PC-9 (cell line): ENCODE measurements around the gene CNTNAP5. TPM values are rescaled to one million over a fixed set of nuclear protein-coding genes. Genes with fewer than 3 reads are reported as not detected.

Experiments
- BruUV-seq: library from RNA; stranded (reverse); fragments of 400-500 nt; replicated peaks from 2 replicates; lab custom pipeline; 2021; lab: Mats Ljungman, UMichigan
- CTCF ChIA-PET: fragments of 300-600 bp; sonication (Branson Sonifier 250); formaldehyde crosslinking; loops from one replicate; lab custom pipeline; 2022; ENCODE audit warnings: antibody characterized with exemption; lab: Charles Lee
- POLR2A ChIA-PET: fragments of 300-600 bp; sonication (Branson Sonifier 250); formaldehyde crosslinking; loops from one replicate; lab custom pipeline; 2022; ENCODE audit warnings: antibody characterized with exemption; ENCODE audit not compliant: unreplicated experiment; lab: Charles Lee
- DNase-seq, 2 experiments: peaks; one replicate each; pipeline versions ENCODE4 v3.0.0 to v3.0.0-alpha.2; 2015 to 2022; ENCODE audit warnings: mixed read lengths in 1 of 2
- H2AFZ ChIP-seq: fragments of 200-600 bp; sonication (generic); 2 replicates; pipeline ENCODE4 v1.8.1; 2017; ENCODE audit warnings: antibody characterized with exemption
- H3F3A ChIP-seq: fragments of 200-600 bp; sonication (generic); 2 replicates; pipeline ENCODE4 v1.8.1; 2017; ENCODE audit warnings: antibody characterized with exemption, mild to moderate bottlenecking, low read depth; ENCODE audit not compliant: insufficient read depth
- H3K27ac ChIP-seq: fragments of 200-600 bp; sonication (generic); 2 replicates; pipeline ENCODE4 v1.6.1; 2016; ENCODE audit warnings: mixed run types
- H3K27me3 ChIP-seq: fragments of 200-600 bp; sonication (generic); 2 replicates; pipeline ENCODE4 v1.6.1; 2016; ENCODE audit warnings: low read depth, mixed run types; ENCODE audit not compliant: insufficient read depth
- H3K36me3 ChIP-seq: fragments of 200-600 bp; sonication (generic); 2 replicates; pipeline ENCODE4 v1.6.1; 2016; ENCODE audit warnings: low read depth, mixed run types
- H3K4me1 ChIP-seq: fragments of 200-600 bp; sonication (generic); replicated peaks from 2 replicates; pipeline ENCODE4 v1.6.1; 2016; ENCODE audit warnings: mixed run types; ENCODE audit not compliant: insufficient read depth
- H3K4me2 ChIP-seq: fragments of 200-600 bp; sonication (generic); 2 replicates; pipeline ENCODE4 v1.6.1; 2017; ENCODE audit warnings: mixed run types
- H3K4me3 ChIP-seq: fragments of 200-600 bp; sonication (generic); 2 replicates; pipeline ENCODE4 v1.6.1; 2016; ENCODE audit warnings: mixed run types
- H3K79me2 ChIP-seq: fragments of 200-600 bp; sonication (generic); 2 replicates; pipeline ENCODE4 v1.6.1; 2017; ENCODE audit warnings: low read depth, mixed run types
- H3K9me2 ChIP-seq: fragments of 200-600 bp; sonication (generic); 2 replicates; pipeline ENCODE4 v1.8.1; 2017; ENCODE audit warnings: mild to moderate bottlenecking; ENCODE audit not compliant: insufficient read depth
- H3K9me3 ChIP-seq: fragments of 200-600 bp; sonication (generic); 2 replicates; pipeline ENCODE4 v1.8.1; 2016; ENCODE audit warnings: low read depth; ENCODE audit not compliant: insufficient read depth
- H4K20me1 ChIP-seq: fragments of 200-600 bp; sonication (generic); 2 replicates; pipeline ENCODE4 v1.8.1; 2017; ENCODE audit not compliant: insufficient read depth
- EZH2 ChIP-seq: fragments of 200-600 bp; sonication (generic); IDR thresholded peaks from 2 replicates; pipeline ENCODE4 v1.8.0; 2017; ENCODE audit warnings: antibody characterized with exemption, low read depth
- intact Hi-C: fragments of 100-400 bp; cut with micrococcal nuclease; formaldehyde crosslinking; loops from one replicate; pipeline ENCODE4 v1.10.0; 2022; ENCODE audit not compliant: unreplicated experiment
- total RNA-seq: library from RNA; stranded (reverse); gene quantifications from 2 replicates; pipeline ENCODE4 v1.2.3, GENCODE V29; 2021
- TF ChIP-seq, protein P1 (sequence below): fragments of 200-600 bp; sonication (generic); conservative IDR thresholded peaks from 2 replicates; pipeline ENCODE4 v1.6.1; 2017; ENCODE audit warnings: mixed run types, antibody characterized with exemption, mild to moderate bottlenecking, moderate library complexity

CNTNAP5 gene
- total RNA-seq, 1 experiment from 2014 or later, result not detected

DNA sequence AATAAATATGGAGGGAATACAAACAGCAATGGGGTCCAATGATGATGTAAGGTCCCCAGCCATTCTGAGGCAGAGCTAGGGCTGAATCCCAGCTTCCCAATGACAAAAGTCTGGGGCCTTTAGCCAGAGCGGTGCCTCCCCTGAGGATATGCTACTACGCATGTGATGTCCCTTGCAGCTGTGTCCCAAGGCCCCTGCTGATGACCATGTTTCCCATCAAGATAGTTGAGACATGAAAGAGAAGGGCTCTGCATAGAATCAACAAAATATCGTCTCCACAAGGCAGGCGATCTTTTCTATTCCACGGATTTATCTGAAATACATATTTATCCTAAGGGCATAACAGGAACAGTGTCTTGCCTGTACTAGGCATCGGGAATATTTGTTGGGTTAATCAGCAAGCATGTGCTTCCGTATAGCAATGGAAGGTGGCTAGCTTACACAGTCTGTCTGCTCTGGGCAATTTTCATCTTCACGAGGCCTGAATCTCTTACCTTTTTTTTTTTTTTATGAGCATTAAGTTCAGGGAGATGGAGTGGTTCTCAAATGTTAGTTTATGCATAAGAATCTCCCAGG is 284.6 kb downstream of the CNTNAP5 start:
- CTCF ChIA-PET, result no interaction called here
- H3K9me3 ChIP-seq, result no peaks in the 10 kb centered on the region
- intact Hi-C loops, result no loop called here
- H3K9me2 ChIP-seq, result no peaks in the 10 kb centered on the region
- no peaks in the 10 kb centered on the region for H3K79me2 ChIP-seq
- H3K4me3 ChIP-seq, result no peak overlapping the region
- H2AFZ ChIP-seq, result no peak overlapping the region
- H3K36me3 ChIP-seq, result no peaks in the 10 kb centered on the region
- H3F3A ChIP-seq, result no peaks in the 10 kb centered on the region
- H3K4me1 ChIP-seq, result no peaks in the 10 kb centered on the region
- no peak for DNase-seq
- POLR2A ChIA-PET, result no interaction called here
- no TSS peak for BruUV-seq
- peaks cover 15% of the 10 kb centered on the region; the same call in 1 of the 2 replicates for H3K27me3 ChIP-seq
- H3K4me2 ChIP-seq, result no peak overlapping the region
- no peak overlapping the region for H3K27ac ChIP-seq
- no peak for TF ChIP-seq EZH2
- TF ChIP-seq, protein P1, sequence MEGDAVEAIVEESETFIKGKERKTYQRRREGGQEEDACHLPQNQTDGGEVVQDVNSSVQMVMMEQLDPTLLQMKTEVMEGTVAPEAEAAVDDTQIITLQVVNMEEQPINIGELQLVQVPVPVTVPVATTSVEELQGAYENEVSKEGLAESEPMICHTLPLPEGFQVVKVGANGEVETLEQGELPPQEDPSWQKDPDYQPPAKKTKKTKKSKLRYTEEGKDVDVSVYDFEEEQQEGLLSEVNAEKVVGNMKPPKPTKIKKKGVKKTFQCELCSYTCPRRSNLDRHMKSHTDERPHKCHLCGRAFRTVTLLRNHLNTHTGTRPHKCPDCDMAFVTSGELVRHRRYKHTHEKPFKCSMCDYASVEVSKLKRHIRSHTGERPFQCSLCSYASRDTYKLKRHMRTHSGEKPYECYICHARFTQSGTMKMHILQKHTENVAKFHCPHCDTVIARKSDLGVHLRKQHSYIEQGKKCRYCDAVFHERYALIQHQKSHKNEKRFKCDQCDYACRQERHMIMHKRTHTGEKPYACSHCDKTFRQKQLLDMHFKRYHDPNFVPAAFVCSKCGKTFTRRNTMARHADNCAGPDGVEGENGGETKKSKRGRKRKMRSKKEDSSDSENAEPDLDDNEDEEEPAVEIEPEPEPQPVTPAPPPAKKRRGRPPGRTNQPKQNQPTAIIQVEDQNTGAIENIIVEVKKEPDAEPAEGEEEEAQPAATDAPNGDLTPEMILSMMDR, result no peak
- H4K20me1 ChIP-seq, result peaks cover 4% of the 10 kb centered on the region; the same call in 1 of the 2 replicates

DNA sequence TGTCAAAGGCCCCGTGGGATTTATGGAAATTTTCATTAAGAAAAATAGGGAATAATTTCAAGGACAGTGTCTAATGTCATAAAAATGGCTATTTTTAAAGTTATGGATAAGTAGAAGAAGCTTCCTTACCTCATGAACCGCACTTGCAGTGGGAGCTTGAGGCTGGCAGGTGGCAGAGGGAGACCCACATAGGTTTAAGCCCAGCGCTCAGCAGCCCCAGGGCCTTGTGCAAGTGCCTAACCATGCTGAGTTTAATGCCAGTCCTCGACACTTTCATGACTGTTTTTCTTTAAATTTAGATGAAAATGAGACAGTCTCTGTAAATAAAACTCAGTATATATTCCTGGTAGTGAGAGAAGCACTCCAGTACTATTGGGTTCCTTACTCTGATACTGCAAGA is 285.6 kb downstream of the CNTNAP5 start:
- no TSS peak for BruUV-seq
- intact Hi-C loops, result no loop called here
- H3K4me1 ChIP-seq, result no peaks in the 10 kb centered on the region

DNA sequence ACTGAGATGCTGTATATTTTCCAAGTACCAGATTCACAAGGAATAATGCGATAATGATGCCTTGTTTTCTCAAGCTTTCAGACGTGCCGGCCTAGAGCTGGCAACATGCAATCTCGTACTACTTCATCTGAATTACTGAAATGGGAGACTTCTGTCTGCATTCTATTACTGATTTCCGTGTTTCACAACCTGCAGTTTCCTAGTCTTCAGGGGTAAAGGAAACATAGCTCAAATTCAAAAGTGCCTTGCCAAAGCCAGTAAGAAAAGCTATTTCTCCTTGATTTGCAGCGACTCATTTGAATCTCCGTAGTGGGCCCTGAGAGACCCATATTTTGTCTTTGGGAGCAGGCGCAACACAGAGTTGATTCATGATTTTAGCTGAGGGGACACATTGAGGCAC is 289.0 kb downstream of the CNTNAP5 start:
- ChIA-PET CTCF (no interaction called here), POLR2A (no interaction called here)
- Histone ChIP-seq H3K79me2 (no peaks in the 10 kb centered on the region), H3K9me3 (no peaks in the 10 kb centered on the region), H2AFZ (no peak overlapping the region), H3K4me1 (no peaks in the 10 kb centered on the region), H4K20me1 (no peaks in the 10 kb centered on the region), H3K9me2 (no peaks in the 10 kb centered on the region), H3K27me3 (peaks cover 15% of the 10 kb centered on the region; the same call in 1 of the 2 replicates), H3K27ac (no peak overlapping the region), H3K4me2 (no peak overlapping the region), H3F3A (no peaks in the 10 kb centered on the region), H3K4me3 (no peak overlapping the region), H3K36me3 (no peaks in the 10 kb centered on the region)
- BruUV-seq, result no TSS peak
- TF ChIP-seq, protein P1, result no peak
- no peak for TF ChIP-seq EZH2
- DNase-seq, result no peak
- intact Hi-C loops, result no loop called here

More for the DNA sequence above, 285.6 kb downstream of the CNTNAP5 start:
- ChIA-PET POLR2A (no interaction called here), CTCF (no interaction called here)
- no peak for TF ChIP-seq EZH2
- TF ChIP-seq, protein P1, result no peak
- H3F3A ChIP-seq, result no peaks in the 10 kb centered on the region
- no peaks in the 10 kb centered on the region for H3K9me3 ChIP-seq
- peaks cover 4% of the 10 kb centered on the region; the same call in 1 of the 2 replicates for H4K20me1 ChIP-seq
- H3K4me2 ChIP-seq, result no peak overlapping the region
- no peak for DNase-seq
- no peaks in the 10 kb centered on the region for H3K9me2 ChIP-seq
- H3K79me2 ChIP-seq, result no peaks in the 10 kb centered on the region
- no peak overlapping the region for H3K4me3 ChIP-seq
- no peak overlapping the region for H2AFZ ChIP-seq
- no peak overlapping the region for H3K27ac ChIP-seq
- no peaks in the 10 kb centered on the region for H3K36me3 ChIP-seq
- H3K27me3 ChIP-seq, result peaks cover 15% of the 10 kb centered on the region; the same call in 1 of the 2 replicates
